Erythroblast (primary cell): ENCODE measurements around the gene MYOD1.

Experiments used
- GATA1 ChIP-seq: IDR thresholded peaks from 2 replicates; pipeline ENCODE4 v1.6.1; 2011; ENCODE audit warnings: low read depth, mild to moderate bottlenecking, control low read depth, low read length, moderate library complexity
- POLR2A ChIP-seq: IDR thresholded peaks from 2 replicates; pipeline ENCODE4 v1.6.1; 2011; ENCODE audit warnings: mild to moderate bottlenecking, low read length

DNA sequence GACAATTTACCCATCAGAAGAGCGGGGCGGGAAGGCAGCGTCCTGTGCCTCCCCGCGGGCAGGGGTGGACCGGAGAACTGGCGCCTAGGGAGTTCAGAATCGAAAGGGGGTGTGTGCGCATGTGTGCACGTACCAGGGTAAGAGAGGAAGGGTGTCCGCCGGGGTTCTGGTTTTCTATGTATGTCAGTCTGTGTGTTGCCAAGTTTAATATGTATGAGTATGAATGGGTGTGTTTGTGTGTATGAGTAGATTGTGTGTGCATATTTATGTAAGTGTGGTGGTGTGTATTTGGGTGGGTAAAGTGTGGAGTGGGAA, 17.2 kb downstream of the MYOD1 start:
- TF ChIP-seq POLR2A, result no peak
- TF ChIP-seq GATA1, result no peak
